Sigmoid colon (tissue), 4 donors: ENCODE measurements around the gene FZR1.

ENCODE experiments used
- EP300 ChIP-seq, 4 donors: sonication (generic); formaldehyde crosslinking; IDR thresholded peaks; one replicate each; pipeline ENCODE4 v1.6.1; 2017; ENCODE audit warnings: antibody characterized with exemption in 4 of 4
- POLR2A ChIP-seq, 2 donors: fragments of 450-650 bp; IDR thresholded peaks; one replicate each; pipeline ENCODE4 v1.6.1; 2016; ENCODE audit warnings: antibody characterized with exemption in 2 of 2, mild to moderate bottlenecking in 2 of 2, moderate library complexity in 2 of 2
- TF ChIP-seq, protein P1 (sequence below), 4 experiments: fragments of 450-650 bp in 3 of 4; fragments of 200-600 bp in 1 of 4; IDR thresholded peaks; one replicate each; pipeline ENCODE4 v1.5.1; 2016 to 2019; ENCODE audit warnings: antibody characterized with exemption in 4 of 4, mild to moderate bottlenecking in 3 of 4, moderate library complexity in 2 of 4

GRCh38 chr19:3496392-3497273 is 9.5 kb upstream of the FZR1 start:
- TF ChIP-seq, protein P1, sequence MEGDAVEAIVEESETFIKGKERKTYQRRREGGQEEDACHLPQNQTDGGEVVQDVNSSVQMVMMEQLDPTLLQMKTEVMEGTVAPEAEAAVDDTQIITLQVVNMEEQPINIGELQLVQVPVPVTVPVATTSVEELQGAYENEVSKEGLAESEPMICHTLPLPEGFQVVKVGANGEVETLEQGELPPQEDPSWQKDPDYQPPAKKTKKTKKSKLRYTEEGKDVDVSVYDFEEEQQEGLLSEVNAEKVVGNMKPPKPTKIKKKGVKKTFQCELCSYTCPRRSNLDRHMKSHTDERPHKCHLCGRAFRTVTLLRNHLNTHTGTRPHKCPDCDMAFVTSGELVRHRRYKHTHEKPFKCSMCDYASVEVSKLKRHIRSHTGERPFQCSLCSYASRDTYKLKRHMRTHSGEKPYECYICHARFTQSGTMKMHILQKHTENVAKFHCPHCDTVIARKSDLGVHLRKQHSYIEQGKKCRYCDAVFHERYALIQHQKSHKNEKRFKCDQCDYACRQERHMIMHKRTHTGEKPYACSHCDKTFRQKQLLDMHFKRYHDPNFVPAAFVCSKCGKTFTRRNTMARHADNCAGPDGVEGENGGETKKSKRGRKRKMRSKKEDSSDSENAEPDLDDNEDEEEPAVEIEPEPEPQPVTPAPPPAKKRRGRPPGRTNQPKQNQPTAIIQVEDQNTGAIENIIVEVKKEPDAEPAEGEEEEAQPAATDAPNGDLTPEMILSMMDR (IDR thresholded peaks at IDR 0.05), result no peak
- TF ChIP-seq EP300 (IDR thresholded peaks at IDR 0.05), result no peak
- TF ChIP-seq POLR2A (IDR thresholded peaks at IDR 0.05), result no peak
